ENCODE data around the gene CCDC88C. TPM values are rescaled to one million over a fixed set of nuclear protein-coding genes. Genes with fewer than 3 reads are reported as not detected.
A peak's percentile ranks its signal among the peaks of the same experiment; 100 is the strongest.

Gene CCDC88C
- total RNA-seq, 1 donor, result 0.36 TPM

- no peak overlapping the region for H3K4me3 ChIP-seq (ENCODE audit: insufficient read depth, low read length)
- no peak for DNase-seq (ENCODE audit: insufficient read length, low spot score, missing footprints)
- H3K4me1 ChIP-seq (ENCODE audit: insufficient read depth, low read length), result peaks cover 7% of the 10 kb centered on the region
- no peak overlapping the region for H2AFZ ChIP-seq (ENCODE audit: low read length)
- no peak overlapping the region for H3K4me2 ChIP-seq (ENCODE audit: insufficient read depth, low read length)
- H3K9me3 ChIP-seq (ENCODE audit: low read depth, low read length), result no peaks in the 10 kb centered on the region
- no peaks in the 10 kb centered on the region for H3K79me2 ChIP-seq (ENCODE audit: insufficient read depth, low read length)
- H4K20me1 ChIP-seq (ENCODE audit: insufficient read depth, low read length), result no peaks in the 10 kb centered on the region
- H3K27me3 ChIP-seq (ENCODE audit: insufficient read depth, low read length), result peaks cover 47% of the 10 kb centered on the region
- TF ChIP-seq CTCF (IDR thresholded peaks at IDR 0.05; ENCODE audit: extremely low read depth, low read depth, low read length), result no peak
- no peaks in the 10 kb centered on the region for H3K36me3 ChIP-seq (ENCODE audit: insufficient read depth, low read length)
- H3K27ac ChIP-seq (ENCODE audit: low read depth, low read length), result no peak overlapping the region
Measured at GRCh38 chr14:91416744-91417119, 888 bp downstream of the CCDC88C start.

- Histone ChIP-seq H3K36me3 (ENCODE audit: insufficient read depth, low read length) (no peaks in the 10 kb centered on the region), H3K27ac (ENCODE audit: low read depth, low read length) (no peak overlapping the region), H3K79me2 (ENCODE audit: insufficient read depth, low read length) (no peaks in the 10 kb centered on the region), H3K9me3 (ENCODE audit: low read depth, low read length) (no peaks in the 10 kb centered on the region), H3K4me1 (ENCODE audit: insufficient read depth, low read length) (peaks cover 7% of the 10 kb centered on the region), H4K20me1 (ENCODE audit: insufficient read depth, low read length) (no peaks in the 10 kb centered on the region), H3K4me2 (ENCODE audit: insufficient read depth, low read length) (no peak overlapping the region), H3K27me3 (ENCODE audit: insufficient read depth, low read length) (peaks cover 47% of the 10 kb centered on the region), H2AFZ (ENCODE audit: low read length) (no peak overlapping the region), H3K4me3 (ENCODE audit: insufficient read depth, low read length) (no peak overlapping the region)
- no peak for DNase-seq (ENCODE audit: insufficient read length, low spot score, missing footprints)
- TF ChIP-seq CTCF (IDR thresholded peaks at IDR 0.05; ENCODE audit: extremely low read depth, low read depth, low read length), result no peak
Measured at GRCh38 chr14:91415794-91416743, 1.6 kb downstream of the CCDC88C start.

- no peak overlapping the region for H3K4me3 ChIP-seq (ENCODE audit: insufficient read depth, low read length)
- H4K20me1 ChIP-seq (ENCODE audit: insufficient read depth, low read length), result no peaks in the 10 kb centered on the region
- H3K36me3 ChIP-seq (ENCODE audit: insufficient read depth, low read length), result no peaks in the 10 kb centered on the region
- no peak for TF ChIP-seq CTCF (IDR thresholded peaks at IDR 0.05; ENCODE audit: extremely low read depth, low read depth, low read length)
- H2AFZ ChIP-seq (ENCODE audit: low read length), result no peak overlapping the region
- H3K4me2 ChIP-seq (ENCODE audit: insufficient read depth, low read length), result no peak overlapping the region
- no peak overlapping the region for H3K27ac ChIP-seq (ENCODE audit: low read depth, low read length)
- no peaks in the 10 kb centered on the region for H3K79me2 ChIP-seq (ENCODE audit: insufficient read depth, low read length)
- peaks cover 7% of the 10 kb centered on the region for H3K4me1 ChIP-seq (ENCODE audit: insufficient read depth, low read length)
- peak; percentile 69 for DNase-seq (ENCODE audit: insufficient read length, low spot score, missing footprints)
- H3K9me3 ChIP-seq (ENCODE audit: low read depth, low read length), result no peaks in the 10 kb centered on the region
- H3K27me3 ChIP-seq (ENCODE audit: insufficient read depth, low read length), result peaks cover 52% of the 10 kb centered on the region
Measured at GRCh38 chr14:91414475-91414833, 3.2 kb downstream of the CCDC88C start.

Measured in osteoblast (primary cell).